Stimulated activated CD8-positive, alpha-beta memory T cell treated with anti-CD3 and anti-CD28 coated beads, Interleukin-12 subunit alpha, Interleukin-12 subunit beta, amount 100 ng/mL, for 4 hours (primary cell): ENCODE results near the gene SCARB1.

Experiments used
- DNase-seq: peaks from one replicate; pipeline ENCODE4 v3.0.0-alpha.2; 2020; ENCODE audit warnings: low read depth

Gene SCARB1

GRCh38 chr12:124821252-124822200 is 42.1 kb downstream of the SCARB1 start:
- no peak for DNase-seq

DNA sequence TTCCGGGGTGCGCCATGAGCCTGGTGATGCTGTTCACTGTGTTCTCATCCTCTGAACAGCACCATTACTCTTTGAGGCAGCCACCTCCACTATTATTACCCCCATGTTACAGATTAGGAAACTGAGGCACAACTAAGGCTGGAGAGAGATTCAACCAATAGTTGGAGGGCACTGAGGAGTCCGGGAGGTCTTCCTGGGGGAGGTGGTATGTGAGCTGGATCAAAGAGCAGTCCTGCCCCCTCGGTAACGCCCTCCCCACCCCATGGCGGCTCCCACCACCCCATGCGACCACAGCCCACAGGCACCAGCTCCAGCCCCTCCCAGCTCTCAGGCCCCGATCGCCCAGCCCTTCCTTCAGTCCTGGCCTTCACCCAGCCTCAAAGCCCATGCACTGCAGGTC is 43.5 kb downstream of the SCARB1 start:
- DNase-seq = no peak

DNA sequence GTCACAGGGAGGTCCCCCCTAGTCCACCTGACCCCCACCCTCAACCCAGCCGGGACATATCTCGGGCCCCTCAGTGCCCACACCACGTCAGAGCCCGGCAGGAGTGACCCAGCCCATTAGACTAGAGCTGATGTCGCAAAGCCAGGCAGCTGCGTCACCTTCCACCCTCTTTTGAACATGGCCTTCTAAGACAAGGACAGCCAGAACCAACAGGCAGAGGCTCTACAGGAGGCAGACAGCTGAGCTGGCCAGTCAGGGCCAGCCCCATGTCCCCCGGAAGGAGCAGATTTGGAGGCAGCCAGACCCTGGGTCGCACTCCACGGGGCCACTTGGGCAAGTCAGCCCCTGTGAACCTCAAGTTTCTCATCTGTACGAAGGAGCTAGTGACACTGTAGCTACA is 44.1 kb downstream of the SCARB1 start:
- no peak for DNase-seq

GRCh38 chr12:124819080-124819479 is 44.6 kb downstream of the SCARB1 start:
- DNase-seq = no peak

DNA sequence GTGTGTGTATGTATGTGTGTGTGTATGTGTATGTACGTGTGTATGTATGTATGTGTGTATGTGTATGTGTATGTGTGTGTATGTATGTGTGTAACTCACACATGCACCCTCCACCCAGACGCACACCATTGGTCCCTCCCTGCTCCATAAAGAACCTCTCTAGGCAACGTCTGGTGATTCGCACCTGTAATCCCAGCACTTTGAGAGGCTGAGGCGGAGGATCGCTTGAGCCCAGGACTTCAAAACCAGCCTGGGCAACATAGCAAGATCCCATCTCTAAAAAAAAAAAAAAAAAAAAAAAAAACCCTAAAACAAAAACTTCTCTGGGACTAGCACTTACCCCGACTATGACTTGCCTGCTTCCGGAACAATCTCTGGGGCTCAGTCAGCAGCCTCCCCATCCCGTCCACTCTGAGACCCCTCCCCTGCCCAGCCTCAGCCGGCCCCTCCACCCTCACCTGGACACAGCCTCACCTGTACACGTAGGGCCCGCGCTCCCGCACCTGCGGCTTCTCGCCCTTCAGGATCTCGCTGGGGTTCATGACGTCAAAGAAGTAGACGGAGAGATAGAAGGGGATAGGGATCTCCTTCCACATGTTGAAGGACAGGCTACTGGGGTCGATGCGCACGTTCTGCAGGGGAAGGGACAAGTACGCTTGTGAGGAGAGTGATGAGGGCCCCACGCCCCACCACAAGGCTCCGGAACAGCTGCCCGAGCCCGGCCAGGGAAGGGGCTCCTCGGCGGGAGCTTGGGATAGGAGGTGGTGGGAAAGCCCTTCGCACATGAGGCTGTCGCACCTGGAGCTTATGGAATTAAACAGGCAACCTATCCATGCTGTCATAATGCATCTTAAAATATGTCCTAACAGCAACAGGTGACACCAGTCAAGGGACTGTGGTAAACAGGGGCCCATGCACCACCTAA is 46.3 kb downstream of the SCARB1 start:
- no peak for DNase-seq

GRCh38 chr12:124816295-124816854 is 47.3 kb downstream of the SCARB1 start:
- DNase-seq = no peak

DNA sequence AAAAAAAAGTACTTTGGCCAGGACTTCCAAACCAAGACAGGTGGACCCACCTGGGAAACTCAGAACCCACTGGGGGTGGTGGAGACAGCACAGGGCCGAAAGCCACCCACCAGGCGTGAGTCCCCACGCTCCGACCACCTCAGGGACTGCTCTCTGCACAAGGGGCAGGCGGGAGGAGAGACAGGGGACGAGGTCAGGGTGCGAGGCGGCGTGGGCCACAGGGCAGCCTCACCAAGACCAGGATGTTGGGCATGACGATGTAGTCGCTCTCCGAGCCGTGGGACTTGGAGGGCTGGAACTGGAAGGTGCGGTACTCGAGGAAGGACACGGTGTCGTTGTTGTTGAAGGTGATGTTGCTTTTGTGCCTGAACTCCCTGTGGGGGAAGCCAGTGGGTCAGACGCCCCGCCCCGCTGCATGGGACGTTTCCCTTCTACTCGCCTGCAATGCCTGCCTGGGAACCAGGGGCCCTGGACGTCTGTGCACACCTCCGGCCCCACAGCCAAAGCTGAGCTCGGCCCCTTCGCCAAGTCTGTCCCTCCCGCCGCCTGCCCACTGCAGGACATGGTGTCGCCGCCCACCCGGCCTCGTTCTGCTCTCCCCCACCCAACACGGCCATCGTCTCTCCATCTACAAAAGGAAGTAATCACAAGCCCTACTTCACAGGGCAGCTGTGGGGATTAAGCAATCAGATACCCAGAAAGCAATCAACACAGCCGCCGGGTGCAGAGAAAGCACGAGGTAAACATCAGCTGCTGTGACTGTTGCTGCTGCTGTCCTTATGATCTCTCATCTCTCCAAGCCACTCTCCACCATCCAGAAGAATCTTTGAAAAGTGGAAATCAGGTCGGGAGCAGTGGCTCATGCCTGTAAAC is 48.7 kb downstream of the SCARB1 start:
- no peak for DNase-seq

- no peak for DNase-seq
Measured at GRCh38 chr12:124813782-124814181, 49.9 kb downstream of the SCARB1 start.

DNA sequence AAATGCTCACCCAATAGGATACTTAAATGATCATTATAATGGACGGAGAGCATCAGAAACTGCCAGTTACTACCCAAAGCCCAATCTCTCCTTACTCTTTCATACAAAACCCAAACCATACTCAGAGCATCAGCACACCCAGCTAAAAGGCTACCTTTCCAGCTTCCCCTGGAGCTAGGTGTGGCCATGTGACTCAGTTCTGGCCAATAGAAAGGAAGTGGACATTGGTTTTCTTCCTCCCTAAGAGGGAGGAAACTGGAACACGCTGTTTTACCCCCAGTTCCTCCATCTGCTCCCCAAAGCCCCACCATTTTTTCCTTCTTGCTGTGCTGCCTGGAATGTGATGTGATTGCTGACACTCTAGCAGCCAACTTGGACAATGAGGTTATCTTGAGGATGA is 50.7 kb downstream of the SCARB1 start:
- DNase-seq = no peak

- no peak for DNase-seq
Measured at GRCh38 chr12:124812356-124812755, 51.3 kb downstream of the SCARB1 start.

GRCh38 chr12:124811633-124812032 is 52.0 kb downstream of the SCARB1 start:
- no peak for DNase-seq

DNA sequence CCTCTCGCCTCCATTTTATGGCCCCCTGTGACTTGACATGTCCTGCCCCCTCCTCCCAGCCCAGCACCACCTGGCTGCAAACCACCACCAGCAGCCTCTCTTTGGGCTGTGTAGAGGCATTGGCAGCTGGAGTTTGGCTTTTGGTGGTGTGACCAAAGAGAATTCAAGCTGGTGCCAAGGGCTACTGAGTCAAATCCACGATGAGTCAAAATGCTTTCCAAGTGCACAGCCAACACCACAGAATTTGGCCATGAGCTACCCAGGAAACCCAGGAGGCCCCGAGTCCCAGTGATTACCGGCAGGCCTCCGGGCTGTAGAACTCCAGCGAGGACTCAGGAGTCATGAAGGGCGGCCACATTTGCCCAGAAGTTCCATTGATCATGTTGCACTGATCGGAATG is 53.8 kb downstream of the SCARB1 start:
- no peak for DNase-seq

DNA sequence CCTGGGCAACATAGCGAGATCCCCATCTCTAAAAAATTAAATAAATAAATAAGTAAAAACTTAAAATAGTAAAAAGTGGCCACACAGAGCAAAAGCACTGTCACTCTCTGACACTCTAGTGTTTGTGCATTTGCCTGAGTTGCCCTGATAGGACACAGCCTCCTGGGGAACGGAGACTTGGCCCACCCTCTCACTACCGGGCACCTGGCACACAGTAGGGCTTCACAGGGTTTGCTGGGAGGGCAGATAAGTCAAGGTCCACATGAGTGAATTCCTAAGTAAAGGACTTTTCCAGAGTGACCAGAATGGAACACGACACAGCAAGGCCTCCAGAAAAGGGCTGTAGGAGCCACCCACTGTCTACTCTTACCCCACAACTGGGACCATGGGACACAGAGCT is 54.3 kb downstream of the SCARB1 start:
- no peak for DNase-seq

- no peak for DNase-seq
Measured at GRCh38 chr12:124808272-124808671, 55.4 kb downstream of the SCARB1 start.

DNA sequence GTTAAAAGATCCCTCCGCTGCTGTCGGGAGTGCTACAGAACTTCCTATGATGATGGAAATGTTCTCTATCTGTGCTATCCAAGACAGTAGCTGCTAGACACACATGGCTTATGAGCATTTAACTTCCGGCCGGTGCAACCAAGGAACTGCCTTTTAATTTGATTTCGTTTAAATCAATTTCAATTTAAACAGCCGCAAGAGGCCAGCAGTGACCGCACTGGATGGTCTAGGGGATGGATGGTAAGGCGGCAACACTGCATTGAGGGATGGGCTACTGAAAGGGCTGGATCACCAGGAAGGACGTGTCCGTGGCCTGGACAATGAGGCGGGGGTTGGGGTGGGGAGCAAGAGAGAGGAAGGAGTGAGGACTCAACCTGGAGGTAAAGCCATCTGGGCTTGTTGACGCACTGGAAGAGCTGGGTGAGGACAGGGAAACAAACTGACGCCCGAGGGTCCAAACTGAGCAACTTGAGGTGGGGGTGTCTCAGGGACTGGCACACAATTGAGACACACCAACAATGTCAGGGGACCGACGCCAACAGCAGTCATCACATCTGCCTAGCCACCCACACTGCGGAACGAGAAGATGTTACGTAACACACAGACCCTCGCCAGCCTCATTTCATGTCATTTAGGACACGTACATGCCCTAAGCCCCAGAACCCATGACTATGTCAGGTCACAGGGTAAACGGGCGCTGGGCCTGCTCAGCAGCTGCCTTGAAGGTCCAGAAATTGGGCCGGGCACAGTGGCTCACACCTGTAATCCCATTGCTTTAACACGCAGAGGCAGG is 57.6 kb downstream of the SCARB1 start:
- no peak for DNase-seq

GRCh38 chr12:124805050-124805449 is 58.6 kb downstream of the SCARB1 start:
- DNase-seq = no peak

- DNase-seq = no peak
Measured at GRCh38 chr12:124804011-124804621, 59.5 kb downstream of the SCARB1 start.

DNA sequence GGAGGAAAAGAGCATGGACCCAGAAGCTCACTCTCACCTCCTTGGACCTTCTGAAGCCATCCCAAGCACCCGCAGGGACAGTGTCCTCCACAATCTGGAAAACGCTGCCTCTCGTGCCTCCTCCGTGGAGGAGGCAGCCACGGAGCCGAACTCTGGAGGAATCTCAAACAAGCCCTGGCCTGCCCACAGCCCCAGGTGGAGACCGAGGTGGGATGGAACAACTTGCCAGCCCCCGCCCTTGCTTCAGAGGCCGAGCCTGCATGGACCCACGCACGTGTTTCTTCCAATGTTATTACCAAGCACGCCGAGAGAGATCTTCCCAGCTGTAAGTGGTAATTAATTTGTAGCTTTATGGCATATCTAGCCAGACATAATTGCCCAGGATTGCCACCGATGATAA is 61.3 kb downstream of the SCARB1 start:
- no peak for DNase-seq

GRCh38 chr12:124800506-124800905 is 63.2 kb downstream of the SCARB1 start:
- no peak for DNase-seq

DNA sequence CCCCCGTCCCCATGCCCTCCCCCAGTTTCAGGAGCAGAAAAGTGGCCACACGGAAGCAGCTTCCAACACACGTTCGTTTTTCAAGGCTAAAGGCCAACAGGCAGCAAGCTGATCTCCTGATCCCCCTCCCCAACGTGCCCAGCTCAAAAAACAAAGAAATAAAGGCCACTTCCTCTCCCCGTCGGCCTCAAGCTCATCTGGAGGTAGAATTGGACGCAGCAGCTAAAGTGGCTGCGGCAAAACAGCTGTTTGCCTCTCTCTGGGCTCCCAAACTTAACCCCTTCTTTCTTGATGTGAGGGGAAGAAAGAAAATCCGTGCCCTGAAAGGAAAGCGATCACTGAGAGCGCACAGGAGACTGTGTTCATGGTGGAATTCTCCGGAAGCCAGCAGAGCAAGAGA is 66.3 kb downstream of the SCARB1 start:
- no peak for DNase-seq
